Measurements from ENCODE around the gene HOXC9. TPM values are rescaled to one million over a fixed set of nuclear protein-coding genes. Genes with fewer than 3 reads are reported as not detected.

Gene HOXC9
- polyA plus RNA-seq, 2 of the 4 experiments (the other 2 are of a cell fraction) = 5.2 to 6.6 TPM

GRCh38 chr12:54048406-54049093 is 48.6 kb downstream of the HOXC9 start:
- POLR2A ChIA-PET = no interaction called here
- H3K4me1 ChIP-seq = peaks cover 6% of the 10 kb centered on the region
- CTCF ChIA-PET = interaction anchor here (1.0 kb wide), 1 partner anchor 143 kb away, joined by 3 read pairs; no protein-coding TSS in a partner anchor
- 64% methylated on average over 3 of the region's 3 CpGs for WGBS (ENCODE audit: missing lambda C conversion rate)
- no peak overlapping the region for H3K27ac ChIP-seq
- no peaks in the 10 kb centered on the region for H3K9me3 ChIP-seq
- H3K4me2 ChIP-seq = no peak overlapping the region
- DNase-seq (ENCODE audit: low read depth in 1 of 2, low spot score in 1 of 2) (no peak), ATAC-seq (no peak), FAIRE-seq (no peak)
- TF ChIP-seq ESRRA (IDR thresholded peaks at IDR 0.05; ENCODE audit: borderline replicate concordance, low read length) (no peak), KDM1A (IDR thresholded peaks at IDR 0.05; ENCODE audit: low read depth) (no peak), HMGXB4 (CRISPR knock-in tag; IDR thresholded peaks at IDR 0.05; ENCODE audit: borderline replicate concordance) (no peak), HOXB5 (CRISPR knock-in tag; IDR thresholded peaks at IDR 0.05) (no peak), JUNB (IDR thresholded peaks at IDR 0.05) (no peak), HES2 (IDR thresholded peaks at IDR 0.05) (no peak), E2F6 (IDR thresholded peaks at IDR 0.05; ENCODE audit: borderline replicate concordance, low read depth) (no peak), BCL3 (IDR thresholded peaks at IDR 0.05) (no peak), MAZ (IDR thresholded peaks at IDR 0.05; ENCODE audit: borderline replicate concordance, low read depth, low read length) (no peak), PHF8 (IDR thresholded peaks at IDR 0.05; ENCODE audit: borderline replicate concordance, low read depth) (no peak), RFX5 (IDR thresholded peaks at IDR 0.05) (no peak), FOSB (CRISPR knock-in tag; IDR thresholded peaks at IDR 0.05) (no peak), TFCP2L1 (CRISPR knock-in tag; IDR thresholded peaks at IDR 0.05) (no peak), GATA3 (IDR thresholded peaks at IDR 0.05; ENCODE audit: borderline replicate concordance) (no peak)
- no peak overlapping the region for H3K4me3 ChIP-seq

GRCh38 chr12:54049108-54049507 is 49.1 kb downstream of the HOXC9 start:
- H3K27ac ChIP-seq = no peak overlapping the region
- no peak overlapping the region for H3K4me3 ChIP-seq
- H3K9me3 ChIP-seq = no peaks in the 10 kb centered on the region
- ATAC-seq = no peak
- peaks cover 6% of the 10 kb centered on the region for H3K4me1 ChIP-seq
- DNase-seq (ENCODE audit: low read depth in 1 of 2, low spot score in 1 of 2) = no peak
- TF ChIP-seq EHMT2 (IDR thresholded peaks at IDR 0.05; ENCODE audit: low read depth) (no peak), FOSL2 (IDR thresholded peaks at IDR 0.05) (no peak), FOSL2 (CRISPR knock-in tag; IDR thresholded peaks at IDR 0.05) (no peak), MYC (IDR thresholded peaks at IDR 0.05; ENCODE audit: borderline replicate concordance, low read length) (no peak), GATA3 (IDR thresholded peaks at IDR 0.05; ENCODE audit: borderline replicate concordance) (no peak), RARB (CRISPR knock-in tag; IDR thresholded peaks at IDR 0.05) (no peak), RCOR1 (IDR thresholded peaks at IDR 0.05; ENCODE audit: low read depth, low read length) (no peak), ESRRA (IDR thresholded peaks at IDR 0.05; ENCODE audit: borderline replicate concordance, low read length) (no peak), SMC3 (IDR thresholded peaks at IDR 0.05) (no peak), FOXS1 (CRISPR knock-in tag; IDR thresholded peaks at IDR 0.05) (no peak), HOXB5 (CRISPR knock-in tag; IDR thresholded peaks at IDR 0.05) (no peak)
- CTCF ChIA-PET = no interaction called here
- POLR2A ChIA-PET = no interaction called here
- WGBS (ENCODE audit: missing lambda C conversion rate) = 72% methylated on average over 6 of the region's 6 CpGs
- H3K4me2 ChIP-seq = no peak overlapping the region
- no peak for FAIRE-seq
